H1 (cell line): ENCODE results near the gene UGGT2. TPM values are rescaled to one million over a fixed set of nuclear protein-coding genes. Genes with fewer than 3 reads are reported as not detected.

Experiments
- CTCF ChIA-PET: fragments of 300-600 bp; sonication (Branson Sonifier 250); formaldehyde crosslinking; loops from one replicate; lab custom pipeline; 2021; ENCODE audit not compliant: partially characterized antibody; lab: Charles Lee
- POLR2A ChIA-PET: fragments of 300-600 bp; sonication (Branson Sonifier 250); formaldehyde crosslinking; loops from one replicate; lab custom pipeline; 2021; ENCODE audit warnings: inconsistent platforms; ENCODE audit not compliant: partially characterized antibody; lab: Charles Lee
- DNase-seq, 2 experiments: peaks; one replicate each; pipeline versions ENCODE4 v3.0.0 to v3.0.0-alpha.2; 2010 to 2022; ENCODE audit warnings: low spot score in 2 of 2, low read depth in 1 of 2, mixed read lengths in 1 of 2
- FAIRE-seq: peaks from 2 replicates; lab custom pipeline; 2011; peaks lifted over from hg19 to GRCh38; lab: Jason Lieb, UNC
- H2AFZ ChIP-seq: 2 replicates; pipeline ENCODE4 v1.8.1; 2012; ENCODE audit warnings: low read length, inconsistent platforms
- H2AK5ac ChIP-seq: 2 replicates; pipeline ENCODE4 v1.6.1; 2013; ENCODE audit warnings: low read depth, low read length
- H2BK120ac ChIP-seq: replicated peaks from 2 replicates; pipeline ENCODE3; 2013; ENCODE audit warnings: low read depth, low read length, inconsistent platforms
- H2BK12ac ChIP-seq: 2 replicates; pipeline ENCODE4 v1.6.1; 2013; ENCODE audit warnings: low read depth, low read length
- H2BK15ac ChIP-seq: 2 replicates; pipeline ENCODE4 v1.6.1; 2013; ENCODE audit warnings: low read length
- H2BK20ac ChIP-seq: 2 replicates; pipeline ENCODE4 v1.6.1; 2013; ENCODE audit warnings: low read length
- H2BK5ac ChIP-seq: 2 replicates; pipeline ENCODE4 v1.6.1; 2013; ENCODE audit warnings: low read depth, low read length
- H3K14ac ChIP-seq: 2 replicates; pipeline ENCODE4 v1.6.1; 2013; ENCODE audit warnings: inconsistent platforms; ENCODE audit not compliant: insufficient read length
- H3K18ac ChIP-seq: 2 replicates; pipeline ENCODE4 v1.6.1; 2013; ENCODE audit warnings: low read length; ENCODE audit errors: extremely low read depth
- H3K23ac ChIP-seq: 2 replicates; pipeline ENCODE4 v1.6.1; 2013; ENCODE audit warnings: inconsistent platforms; ENCODE audit not compliant: insufficient read length
- H3K23me2 ChIP-seq: 2 replicates; pipeline ENCODE4 v1.6.1; 2013; ENCODE audit warnings: low read depth, low read length
- H3K27ac ChIP-seq: 2 replicates; pipeline ENCODE4 v1.6.1; 2011; ENCODE audit warnings: low read depth, low read length, inconsistent platforms
- H3K27me3 ChIP-seq, 4 experiments: replicated peaks in 1 of 4; 1 replicate in 1 of 4; 2 replicates in 3 of 4; pipeline versions ENCODE4 v1.6.1 to v1.8.1; 2011 to 2013; ENCODE audit warnings: low read length in 3 of 4, mild to moderate bottlenecking in 3 of 4, inconsistent platforms in 2 of 4, mixed read lengths in 2 of 4, moderate library complexity in 1 of 4; ENCODE audit not compliant: control insufficient read depth in 3 of 4, insufficient read depth in 3 of 4; ENCODE audit errors: extremely low read depth in 1 of 4
- H3K36me3 ChIP-seq, 4 experiments: 2 replicates each; pipeline versions ENCODE4 v1.6.1 to v1.8.1; 2011 to 2013; ENCODE audit warnings: mild to moderate bottlenecking in 4 of 4, low read length in 3 of 4, moderate library complexity in 2 of 4, control low read depth in 1 of 4, inconsistent platforms in 1 of 4; ENCODE audit not compliant: insufficient read depth in 4 of 4, control insufficient read depth in 2 of 4
- H3K4ac ChIP-seq: replicated peaks from 2 replicates; pipeline ENCODE3; 2013; ENCODE audit warnings: low read length, low read depth, mixed read lengths, inconsistent platforms; ENCODE audit not compliant: insufficient read length
- H3K4me1 ChIP-seq, 4 experiments: replicated peaks in 1 of 4; 1 replicate in 1 of 4; 2 replicates in 3 of 4; pipeline versions ENCODE4 v1.6.1 to v1.8.1; 2011 to 2013; ENCODE audit warnings: low read length in 3 of 4, inconsistent platforms in 2 of 4, mixed read lengths in 1 of 4; ENCODE audit not compliant: insufficient read depth in 4 of 4, control insufficient read depth in 3 of 4
- H3K4me2 ChIP-seq, 2 experiments: 2 replicates each; pipeline versions ENCODE4 v1.6.1 to v1.8.1; 2011 to 2013; ENCODE audit warnings: low read depth in 2 of 2, low read length in 2 of 2, control low read depth in 1 of 2, inconsistent platforms in 1 of 2, mild to moderate bottlenecking in 1 of 2; ENCODE audit not compliant: insufficient read depth in 1 of 2
- H3K4me3 ChIP-seq, 4 experiments: fragments of 200-600, 300-600 bp in 1 of 4; sonication (generic), shearing (Covaris generic), sonication (Bioruptor Twin) in 1 of 4; 2 replicates each; pipeline versions ENCODE4 v1.5.1 to v1.8.1; 2011 to 2016; ENCODE audit warnings: low read length in 4 of 4, low read depth in 3 of 4, control low read depth in 2 of 4, inconsistent platforms in 2 of 4, mild to moderate bottlenecking in 2 of 4, mixed read lengths in 1 of 4, moderate library complexity in 1 of 4; ENCODE audit not compliant: insufficient read depth in 2 of 4; ENCODE audit errors: extremely low read depth in 1 of 4
- H3K56ac ChIP-seq: replicated peaks from 2 replicates; pipeline ENCODE3; 2013; ENCODE audit warnings: low read depth, mild to moderate bottlenecking, mixed read lengths, low read length, inconsistent platforms; ENCODE audit not compliant: insufficient read length
- H3K79me1 ChIP-seq: 2 replicates; pipeline ENCODE4 v1.6.1; 2013; ENCODE audit warnings: low read depth, low read length, control low read depth
- H3K79me2 ChIP-seq, 2 experiments: 2 replicates each; pipeline versions ENCODE4 v1.6.1 to v1.8.1; 2012 to 2013; ENCODE audit warnings: low read length in 2 of 2, mild to moderate bottlenecking in 2 of 2, inconsistent platforms in 1 of 2; ENCODE audit not compliant: insufficient read depth in 2 of 2, control insufficient read depth in 1 of 2
- H3K9ac ChIP-seq, 4 experiments: replicated peaks in 1 of 4; 1 replicate in 1 of 4; 2 replicates in 3 of 4; pipeline versions ENCODE4 v1.6.1 to v1.8.1; 2011 to 2013; ENCODE audit warnings: low read depth in 3 of 4, low read length in 3 of 4, control low read depth in 2 of 4, mild to moderate bottlenecking in 2 of 4, moderate library complexity in 2 of 4, inconsistent platforms in 1 of 4; ENCODE audit errors: extremely low read depth in 1 of 4
- H3K9me3 ChIP-seq, 2 experiments: 2 replicates each; pipeline versions ENCODE4 v1.6.1 to v1.8.1; 2012 to 2013; ENCODE audit warnings: mild to moderate bottlenecking in 2 of 2, moderate library complexity in 2 of 2, control low read depth in 1 of 2, inconsistent platforms in 1 of 2, low read depth in 1 of 2, low read length in 1 of 2, mixed read lengths in 1 of 2; ENCODE audit not compliant: insufficient read depth in 2 of 2
- H4K20me1 ChIP-seq, 2 experiments: replicated peaks in 1 of 2; 2 replicates each; pipeline versions ENCODE3 to v1.8.1; 2011 to 2013; ENCODE audit warnings: inconsistent platforms in 2 of 2, low read length in 2 of 2, mild to moderate bottlenecking in 1 of 2; ENCODE audit not compliant: insufficient read depth in 2 of 2, control insufficient read depth in 1 of 2
- H4K5ac ChIP-seq: 2 replicates; pipeline ENCODE4 v1.6.1; 2013; ENCODE audit warnings: low read length, low read depth, mixed read lengths, inconsistent platforms; ENCODE audit not compliant: insufficient read length
- H4K8ac ChIP-seq: 2 replicates; pipeline ENCODE4 v1.8.0; 2013; ENCODE audit warnings: mild to moderate bottlenecking, moderate library complexity, low read length, inconsistent platforms; ENCODE audit not compliant: insufficient read depth; ENCODE audit errors: extremely low read depth
- H4K91ac ChIP-seq: replicated peaks from 2 replicates; pipeline ENCODE3; 2013; ENCODE audit warnings: low read length, mixed read lengths, inconsistent platforms; ENCODE audit not compliant: insufficient read length
- CHD1 ChIP-seq: IDR thresholded peaks from 2 replicates; pipeline ENCODE4 v1.6.1; 2012; ENCODE audit warnings: low read depth, low read length, improper control_type of control experiment
- CREB1 ChIP-seq: IDR thresholded peaks from 2 replicates; pipeline ENCODE4 v1.6.1; 2012; ENCODE audit warnings: inconsistent platforms
- CTBP2 ChIP-seq: IDR thresholded peaks from 2 replicates; pipeline ENCODE4 v1.7.0; 2011; ENCODE audit warnings: borderline replicate concordance, mild to moderate bottlenecking, moderate library complexity, mixed read lengths, low read length; ENCODE audit not compliant: insufficient read depth, insufficient read length
- EP300 ChIP-seq, 2 experiments: IDR thresholded peaks; 1 replicate in 1 of 2; 2 replicates in 1 of 2; pipeline ENCODE4 v1.6.1; 2011 to 2012; ENCODE audit warnings: low read depth in 2 of 2, low read length in 2 of 2, mild to moderate bottlenecking in 2 of 2, borderline replicate concordance in 1 of 2, inconsistent platforms in 1 of 2, moderate library complexity in 1 of 2
- GABPA ChIP-seq: IDR thresholded peaks from 2 replicates; pipeline ENCODE4 v1.6.1; 2011; ENCODE audit warnings: mild to moderate bottlenecking, low read length, moderate library complexity, borderline replicate concordance; ENCODE audit not compliant: insufficient read depth
- MAFK ChIP-seq: IDR thresholded peaks from 2 replicates; pipeline ENCODE4 v1.6.1; 2012; ENCODE audit warnings: low read depth, mild to moderate bottlenecking, improper control_type of control experiment, low read length
- POLR2AphosphoS5 ChIP-seq: IDR thresholded peaks from 2 replicates; pipeline ENCODE4 v1.6.1; 2011; ENCODE audit warnings: low read depth, low read length
- RXRA ChIP-seq: IDR thresholded peaks from 2 replicates; pipeline ENCODE4 v1.6.1; 2011; ENCODE audit warnings: low read depth, mild to moderate bottlenecking, low read length, moderate library complexity; ENCODE audit not compliant: insufficient read depth
- SP1 ChIP-seq: IDR thresholded peaks from 2 replicates; pipeline ENCODE4 v1.6.1; 2011; ENCODE audit warnings: low read depth, low read length
- TAF1 ChIP-seq: IDR thresholded peaks from 2 replicates; pipeline ENCODE4 v1.6.1; 2011; ENCODE audit warnings: mild to moderate bottlenecking, low read depth, low read length
- TAF7 ChIP-seq: optimal IDR thresholded peaks from 2 replicates; pipeline ENCODE3; 2011; ENCODE audit warnings: low read depth, mild to moderate bottlenecking, inconsistent platforms, low read length, moderate library complexity, borderline replicate concordance
- polyA plus RNA-seq, 7 experiments: library from polyadenylated mRNA; depleted of rRNA in 3 of 7; stranded (reverse) in 5 of 7; unstranded in 2 of 7; fragments of >200 nt in 5 of 7; fragments of 200-250 nt in 2 of 7; gene quantifications; 1 replicate in 5 of 7; 2 replicates in 1 of 7; 4 replicates in 1 of 7; pipeline versions ENCODE4 v1.2.1 to v1.2.3, GENCODE V29; 2011 to 2013; ENCODE audit warnings: missing spikeins in 2 of 7, mixed read lengths in 2 of 7
- total RNA-seq: library from RNA; stranded (reverse); fragmentation: NEBNext Ultra II Directional; extraction: Animal tissue kit (Norgen Biotek cat#: 25700); gene quantifications from 2 replicates; pipeline ENCODE4 v1.2.1, GENCODE V29; 2021
- TF ChIP-seq, protein P1 (sequence below): IDR thresholded peaks from 2 replicates; pipeline ENCODE4 v1.6.1; 2012; ENCODE audit warnings: low read length, inconsistent platforms

UGGT2 gene
- total and polyA plus RNA-seq, 2 of the 8 experiments (the other 6 are each of a cell fraction or from before 2014, with no cell fraction given), result 5.9 to 25.1 TPM

- H3K27ac ChIP-seq, result no peak overlapping the region
- H3K9me3 ChIP-seq, result no peaks in the 10 kb centered on the region
- peaks cover 16% of the 10 kb centered on the region for H3K23me2 ChIP-seq
- H3K4me2 ChIP-seq, result no peak overlapping the region
- H3K9ac ChIP-seq, result no peak overlapping the region
- H2BK15ac ChIP-seq, result no peak overlapping the region
- H3K27me3 ChIP-seq, result peaks cover 23 to 45% (median 32%) of the 10 kb centered on the region in 4 experiments
- POLR2A ChIA-PET, result interaction anchor here (1.3 kb wide), 1 partner anchor 8 kb away, joined by 3 read pairs; no protein-coding TSS in a partner anchor
- no peak for DNase-seq
- no peak overlapping the region for H2BK20ac ChIP-seq
- no peaks in the 10 kb centered on the region for H3K79me1 ChIP-seq
- no peaks in the 10 kb centered on the region for H3K79me2 ChIP-seq
- H3K4me1 ChIP-seq, result peaks cover 0 to 3% (median 1%) of the 10 kb centered on the region in 4 experiments; a peak in 3 of 7 replicates
- H3K18ac ChIP-seq, result no peak overlapping the region
- FAIRE-seq, result no peak
- no peak overlapping the region for H2BK12ac ChIP-seq
- no peak overlapping the region for H4K91ac ChIP-seq
- H4K5ac ChIP-seq, result no peak overlapping the region
- no peaks in the 10 kb centered on the region for H3K36me3 ChIP-seq
- no peak overlapping the region for H2BK5ac ChIP-seq
- no peak overlapping the region for H3K56ac ChIP-seq
- no peak overlapping the region for H2BK120ac ChIP-seq
- no peak overlapping the region for H2AFZ ChIP-seq
- H3K23ac ChIP-seq, result no peak overlapping the region
- peaks cover 0 to 3% of the 10 kb centered on the region in 2 experiments for H4K20me1 ChIP-seq
- no peak overlapping the region for H3K14ac ChIP-seq
- no peak overlapping the region for H3K4ac ChIP-seq
- no peak overlapping the region for H3K4me3 ChIP-seq
- H2AK5ac ChIP-seq, result no peak overlapping the region
- CTCF ChIA-PET, result interaction anchor here (1.2 kb wide), 1 partner anchor 16 kb away, joined by 3 read pairs; no protein-coding TSS in a partner anchor
- H4K8ac ChIP-seq, result no peak overlapping the region
- no peak for TF ChIP-seq RXRA
- TF ChIP-seq MAFK, result no peak
- no peak for TF ChIP-seq CHD1
- TF ChIP-seq, protein P1, sequence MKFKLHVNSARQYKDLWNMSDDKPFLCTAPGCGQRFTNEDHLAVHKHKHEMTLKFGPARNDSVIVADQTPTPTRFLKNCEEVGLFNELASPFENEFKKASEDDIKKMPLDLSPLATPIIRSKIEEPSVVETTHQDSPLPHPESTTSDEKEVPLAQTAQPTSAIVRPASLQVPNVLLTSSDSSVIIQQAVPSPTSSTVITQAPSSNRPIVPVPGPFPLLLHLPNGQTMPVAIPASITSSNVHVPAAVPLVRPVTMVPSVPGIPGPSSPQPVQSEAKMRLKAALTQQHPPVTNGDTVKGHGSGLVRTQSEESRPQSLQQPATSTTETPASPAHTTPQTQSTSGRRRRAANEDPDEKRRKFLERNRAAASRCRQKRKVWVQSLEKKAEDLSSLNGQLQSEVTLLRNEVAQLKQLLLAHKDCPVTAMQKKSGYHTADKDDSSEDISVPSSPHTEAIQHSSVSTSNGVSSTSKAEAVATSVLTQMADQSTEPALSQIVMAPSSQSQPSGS, result no peak
- no peak for TF ChIP-seq CREB1
- no peak for TF ChIP-seq EP300 (IDR thresholded peaks at IDR 0.05; ENCODE audit: borderline replicate concordance in 1 of 2, low read depth in 2 of 2, low read length in 2 of 2)
- no peak for TF ChIP-seq TAF1
- no peak for TF ChIP-seq SP1
- TF ChIP-seq CTBP2, result no peak
- TF ChIP-seq TAF7, result no peak
- TF ChIP-seq GABPA, result no peak
- TF ChIP-seq POLR2AphosphoS5, result no peak
These were observed 40.2 kb upstream of the UGGT2 start for GRCh38 chr13:96093296-96094006.
